AG20443 (cell line): ENCODE measurements around the gene SFXN5.

ENCODE experiments used
- DNase-seq: peaks from one replicate; pipeline ENCODE4 v3.0.0; 2012; ENCODE audit warnings: low spot score, mixed read lengths

Gene SFXN5

GRCh38 chr2:72897785-72898584 lies 173.5 kb downstream of the SFXN5 start:
- no peak for DNase-seq

GRCh38 chr2:72896446-72896845 lies 175.1 kb downstream of the SFXN5 start:
- DNase-seq: no peak

DNA sequence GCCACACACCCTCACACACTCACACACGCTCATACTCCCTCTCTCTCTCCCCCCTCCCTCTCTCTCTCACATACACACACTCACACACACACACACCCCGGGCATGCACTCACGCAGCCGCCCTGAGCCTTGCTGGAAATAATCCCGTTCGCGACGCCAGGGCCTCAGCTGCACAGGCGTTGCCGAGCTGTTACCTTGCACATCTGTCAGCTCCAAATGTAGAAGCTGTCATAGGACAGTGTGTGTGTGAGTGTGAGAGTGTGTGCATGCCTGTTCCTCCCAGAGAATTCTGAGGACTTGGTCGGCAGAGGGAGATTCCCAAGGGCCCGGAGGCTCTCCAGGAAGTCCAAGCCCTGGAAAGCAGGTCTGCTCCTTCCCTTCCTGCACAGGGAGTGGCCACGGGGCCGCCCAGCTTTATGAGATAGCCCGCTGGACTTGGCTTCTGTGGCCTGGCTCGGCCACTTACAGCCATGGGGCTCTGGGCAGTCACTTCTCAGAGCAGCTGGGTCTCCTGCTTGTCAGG lies 175.7 kb downstream of the SFXN5 start:
- DNase-seq: peak; percentile 40

DNA sequence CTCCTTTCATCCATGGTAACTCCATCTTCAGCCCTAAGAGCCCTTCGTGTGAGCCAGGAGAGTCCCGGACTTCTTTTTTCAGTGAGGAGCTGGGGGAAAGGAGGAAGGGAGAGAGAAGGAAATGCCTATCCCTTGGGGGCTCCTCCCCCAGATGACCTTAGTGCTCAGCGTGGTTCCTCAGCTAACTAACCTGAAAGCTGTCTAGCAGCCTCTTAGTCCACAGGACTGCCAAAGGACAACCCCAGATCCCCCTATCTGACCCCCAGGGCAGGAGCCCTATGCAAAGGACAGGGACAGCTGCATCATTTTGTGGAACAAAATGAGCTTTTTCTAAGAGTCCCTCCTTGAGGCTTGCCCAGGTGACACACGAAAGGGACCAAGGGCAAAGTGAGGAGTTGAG lies 176.4 kb downstream of the SFXN5 start:
- DNase-seq: no peak

GRCh38 chr2:72894514-72894913 lies 177.0 kb downstream of the SFXN5 start:
- no peak for DNase-seq

DNA sequence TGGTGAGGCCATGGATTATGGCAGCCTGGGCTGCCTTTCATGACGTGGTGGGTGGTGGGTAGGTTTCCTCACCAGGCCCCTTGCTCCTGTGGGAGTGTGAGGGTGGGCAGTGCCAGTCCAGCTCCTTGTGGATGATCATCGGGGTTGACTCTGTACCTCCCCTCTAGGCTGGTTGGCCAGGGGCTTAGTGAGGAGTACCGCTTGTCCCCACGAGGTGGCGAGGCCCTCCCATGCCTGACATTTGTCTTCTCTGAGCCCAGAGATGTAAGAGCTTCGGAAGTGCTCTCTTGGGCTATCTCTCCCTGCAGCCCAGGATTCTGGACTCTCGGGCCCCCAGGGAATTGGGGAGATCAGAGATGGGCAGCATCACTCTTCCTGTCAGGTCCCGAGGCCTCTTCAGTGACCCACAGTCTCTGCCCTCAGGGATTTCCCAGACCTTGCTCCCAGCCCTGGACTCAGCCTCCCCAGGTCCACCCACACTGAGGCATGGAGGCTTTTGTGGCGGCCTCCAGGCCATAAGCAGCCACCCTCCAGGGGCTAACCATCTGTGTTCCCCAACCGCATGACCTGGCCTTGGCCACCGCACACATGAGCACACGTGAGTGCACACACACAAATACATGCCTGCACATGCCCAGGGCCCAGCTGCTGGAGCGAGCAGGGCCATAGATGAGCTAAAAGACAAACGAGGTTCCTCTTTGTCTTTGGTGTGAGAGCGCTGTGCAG lies 177.8 kb downstream of the SFXN5 start:
- DNase-seq: peak; percentile 76

- peak; percentile 90 for DNase-seq
Observed at GRCh38 chr2:72892506-72893173, 178.9 kb downstream of the SFXN5 start.
